ENCODE results near the gene EMP2.
A peak's percentile ranks its signal among the peaks of the same experiment; 100 is the strongest.
"Not testable (repeated sequence)": the region's sequence is repeated elsewhere in the genome, so short reads cannot be mapped to it uniquely, and the experiment has no call there.

EMP2 gene, protein sequence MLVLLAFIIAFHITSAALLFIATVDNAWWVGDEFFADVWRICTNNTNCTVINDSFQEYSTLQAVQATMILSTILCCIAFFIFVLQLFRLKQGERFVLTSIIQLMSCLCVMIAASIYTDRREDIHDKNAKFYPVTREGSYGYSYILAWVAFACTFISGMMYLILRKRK

DNA sequence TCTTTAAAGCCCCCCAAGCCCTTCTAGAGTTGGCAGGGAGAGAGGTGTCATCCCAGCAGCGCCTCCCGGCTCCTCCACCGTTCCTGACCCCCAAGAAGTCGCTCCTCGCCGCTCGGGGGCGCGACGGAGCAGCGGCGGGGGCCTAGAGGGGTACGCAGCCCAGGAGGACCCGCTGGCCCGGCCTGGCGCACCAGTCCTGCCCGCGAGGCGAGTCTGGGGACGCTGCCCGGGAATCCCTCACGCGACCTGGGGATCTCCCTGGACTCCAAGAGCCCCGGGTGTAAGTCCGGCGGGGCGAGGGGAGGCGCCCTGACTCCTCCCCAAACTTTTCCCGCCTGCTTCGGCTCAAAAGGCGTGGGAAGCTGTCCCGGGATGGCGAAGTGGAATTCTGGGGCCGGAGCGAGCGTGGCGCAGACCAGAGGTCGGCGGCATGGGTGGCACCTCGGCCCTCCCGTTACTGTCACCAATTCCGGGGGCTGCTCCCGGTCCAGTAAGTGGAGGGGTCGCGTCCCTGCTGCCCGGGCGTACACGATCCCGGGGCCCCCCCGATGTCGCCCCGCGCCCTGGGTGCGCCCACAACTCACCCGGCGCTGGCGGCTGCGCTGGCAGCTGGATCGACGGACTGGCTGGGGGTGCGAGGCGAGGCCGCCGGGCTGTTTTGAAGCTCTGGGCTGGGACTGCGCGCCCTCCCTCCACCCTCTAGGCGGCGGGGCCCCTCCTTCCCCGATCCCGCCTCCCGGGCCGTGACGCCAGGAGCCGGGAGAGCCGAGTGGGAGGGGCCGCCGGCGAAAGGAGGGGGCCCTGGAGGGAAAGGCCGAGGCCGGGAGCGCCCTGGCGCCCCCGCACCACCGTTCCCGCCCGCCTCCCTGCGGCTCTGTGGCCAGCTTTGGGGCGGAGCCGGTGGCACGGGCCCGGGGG, at the start of gene EMP2:
Gene EMP2, minus strand, starts transcription at position 634 of the 918 bp plus-strand sequence. CDS start 32,981 bp downstream, outside the sequence.
- DNase-seq (ENCODE audit: low read depth): peak; percentile 70
- peak within 1 kb of the TSS; percentile 84 for H3K4me3 ChIP-seq (ENCODE audit: low read length)
- TF ChIP-seq, protein P1, sequence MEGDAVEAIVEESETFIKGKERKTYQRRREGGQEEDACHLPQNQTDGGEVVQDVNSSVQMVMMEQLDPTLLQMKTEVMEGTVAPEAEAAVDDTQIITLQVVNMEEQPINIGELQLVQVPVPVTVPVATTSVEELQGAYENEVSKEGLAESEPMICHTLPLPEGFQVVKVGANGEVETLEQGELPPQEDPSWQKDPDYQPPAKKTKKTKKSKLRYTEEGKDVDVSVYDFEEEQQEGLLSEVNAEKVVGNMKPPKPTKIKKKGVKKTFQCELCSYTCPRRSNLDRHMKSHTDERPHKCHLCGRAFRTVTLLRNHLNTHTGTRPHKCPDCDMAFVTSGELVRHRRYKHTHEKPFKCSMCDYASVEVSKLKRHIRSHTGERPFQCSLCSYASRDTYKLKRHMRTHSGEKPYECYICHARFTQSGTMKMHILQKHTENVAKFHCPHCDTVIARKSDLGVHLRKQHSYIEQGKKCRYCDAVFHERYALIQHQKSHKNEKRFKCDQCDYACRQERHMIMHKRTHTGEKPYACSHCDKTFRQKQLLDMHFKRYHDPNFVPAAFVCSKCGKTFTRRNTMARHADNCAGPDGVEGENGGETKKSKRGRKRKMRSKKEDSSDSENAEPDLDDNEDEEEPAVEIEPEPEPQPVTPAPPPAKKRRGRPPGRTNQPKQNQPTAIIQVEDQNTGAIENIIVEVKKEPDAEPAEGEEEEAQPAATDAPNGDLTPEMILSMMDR (conservative IDR thresholded peaks at IDR 0.05; ENCODE audit: low read length): peak; percentile 57

DNA sequence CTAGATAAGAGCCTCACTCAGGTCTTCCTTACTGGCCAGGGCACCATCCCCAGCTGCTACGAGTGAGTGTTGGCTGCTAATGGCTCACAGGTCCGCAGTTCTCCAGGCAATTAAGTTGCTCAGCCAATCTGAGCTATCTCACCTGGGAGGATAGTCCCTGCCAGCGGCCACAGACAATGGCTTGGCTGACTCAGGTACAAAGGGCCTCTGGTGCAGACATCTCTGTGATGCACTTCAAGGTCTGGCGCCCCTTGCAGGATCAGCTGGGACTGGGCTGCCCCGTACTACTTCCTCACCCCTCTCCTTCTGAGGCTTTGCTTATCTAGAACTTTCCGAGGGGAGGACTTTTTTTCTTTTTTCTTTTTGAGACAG, 49.2 kb upstream of the EMP2 start:
- H3K4me3 ChIP-seq (ENCODE audit: low read length): no peak overlapping the region
- DNase-seq (ENCODE audit: low read depth): no peak

DNA sequence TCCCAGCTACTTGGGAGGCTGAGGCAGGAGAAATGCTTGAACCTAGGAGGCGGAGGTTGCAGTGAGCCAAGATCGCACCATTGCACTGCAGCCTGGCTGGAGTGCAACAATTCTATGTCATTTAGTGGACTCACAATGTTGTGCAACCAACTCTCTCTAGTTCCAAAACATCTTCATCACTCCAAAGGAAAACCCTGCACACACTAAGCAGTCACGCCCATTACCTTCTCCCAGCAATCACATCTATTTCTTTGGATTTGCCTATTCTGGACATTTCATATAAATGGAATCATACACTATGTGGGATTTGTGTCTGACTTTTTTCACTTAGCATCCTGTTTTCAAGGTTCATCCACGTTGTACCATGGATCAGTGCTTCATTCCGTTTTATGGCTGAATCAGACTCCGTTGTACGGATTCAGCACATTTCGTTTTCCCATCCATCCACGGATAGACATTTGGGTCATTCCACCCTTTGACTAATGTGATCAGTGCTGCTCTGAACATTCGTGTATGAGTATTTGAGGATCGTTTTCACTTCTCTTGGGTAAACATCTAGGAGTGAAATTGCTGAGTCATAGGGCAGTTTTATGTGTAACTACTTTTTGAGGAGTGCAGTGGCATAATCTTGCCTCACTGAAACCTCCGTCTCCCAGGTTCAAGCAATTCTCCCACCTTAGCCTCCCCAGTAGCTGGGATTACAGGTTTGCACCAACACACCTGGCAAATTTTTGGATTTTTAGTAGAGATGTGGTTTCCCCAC, 45.4 kb upstream of the EMP2 start:
- no peak overlapping the region for H3K4me3 ChIP-seq (ENCODE audit: low read length)
- peak; percentile 12 for DNase-seq (ENCODE audit: low read depth)
- TF ChIP-seq, protein P1 (conservative IDR thresholded peaks at IDR 0.05; ENCODE audit: low read length): no peak

More for the DNA sequence above, 49.2 kb upstream of the EMP2 start:
- TF ChIP-seq, protein P1 (conservative IDR thresholded peaks at IDR 0.05; ENCODE audit: low read length): no peak

DNA sequence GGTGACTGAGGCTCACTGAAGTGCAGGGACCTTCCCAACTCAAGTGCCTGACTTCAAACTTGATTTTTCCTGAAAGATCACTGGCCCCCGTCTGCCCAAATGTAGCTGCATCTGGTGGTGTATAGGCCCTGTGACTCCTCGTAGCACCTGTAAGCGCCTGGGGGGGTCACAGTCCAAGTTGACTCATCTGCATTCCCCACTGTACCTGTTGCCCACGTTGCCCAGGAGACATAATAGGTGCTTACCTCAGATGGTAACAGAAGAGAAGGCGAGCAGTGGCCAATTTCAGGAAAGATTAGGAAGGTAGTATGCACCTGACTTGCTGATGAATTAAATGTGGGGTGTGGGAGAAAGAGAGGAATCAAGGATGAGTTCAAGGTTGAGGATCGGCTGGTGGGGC, 44.1 kb upstream of the EMP2 start:
- TF ChIP-seq, protein P1 (conservative IDR thresholded peaks at IDR 0.05; ENCODE audit: low read length): no peak
- no peak for DNase-seq (ENCODE audit: low read depth)

DNA sequence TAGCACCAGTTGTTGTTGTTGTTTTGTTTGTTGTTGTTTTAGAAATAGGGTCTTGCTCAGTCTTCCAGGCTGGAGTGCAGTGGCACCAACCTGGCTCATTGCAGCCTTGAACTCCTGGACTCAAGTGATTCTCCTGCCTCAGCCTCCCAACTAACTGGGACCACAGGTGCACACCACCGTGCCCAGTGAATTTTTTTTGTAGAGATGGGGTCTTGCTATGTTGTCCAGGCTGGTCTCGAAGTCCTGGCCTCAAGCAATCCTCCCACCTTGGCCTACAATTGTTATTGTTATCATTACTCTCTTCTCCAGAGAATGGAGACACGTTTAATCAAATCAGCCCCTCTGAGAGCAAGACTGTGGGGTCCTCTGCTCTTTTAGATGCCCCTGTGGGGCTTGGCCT, 42.7 kb upstream of the EMP2 start:
- no peak overlapping the region for H3K4me3 ChIP-seq (ENCODE audit: low read length)
- TF ChIP-seq, protein P1 (conservative IDR thresholded peaks at IDR 0.05; ENCODE audit: low read length): no peak
- no peak for DNase-seq (ENCODE audit: low read depth)

More for the DNA sequence above, 44.1 kb upstream of the EMP2 start:
- no peak overlapping the region for H3K4me3 ChIP-seq (ENCODE audit: low read length)

DNA sequence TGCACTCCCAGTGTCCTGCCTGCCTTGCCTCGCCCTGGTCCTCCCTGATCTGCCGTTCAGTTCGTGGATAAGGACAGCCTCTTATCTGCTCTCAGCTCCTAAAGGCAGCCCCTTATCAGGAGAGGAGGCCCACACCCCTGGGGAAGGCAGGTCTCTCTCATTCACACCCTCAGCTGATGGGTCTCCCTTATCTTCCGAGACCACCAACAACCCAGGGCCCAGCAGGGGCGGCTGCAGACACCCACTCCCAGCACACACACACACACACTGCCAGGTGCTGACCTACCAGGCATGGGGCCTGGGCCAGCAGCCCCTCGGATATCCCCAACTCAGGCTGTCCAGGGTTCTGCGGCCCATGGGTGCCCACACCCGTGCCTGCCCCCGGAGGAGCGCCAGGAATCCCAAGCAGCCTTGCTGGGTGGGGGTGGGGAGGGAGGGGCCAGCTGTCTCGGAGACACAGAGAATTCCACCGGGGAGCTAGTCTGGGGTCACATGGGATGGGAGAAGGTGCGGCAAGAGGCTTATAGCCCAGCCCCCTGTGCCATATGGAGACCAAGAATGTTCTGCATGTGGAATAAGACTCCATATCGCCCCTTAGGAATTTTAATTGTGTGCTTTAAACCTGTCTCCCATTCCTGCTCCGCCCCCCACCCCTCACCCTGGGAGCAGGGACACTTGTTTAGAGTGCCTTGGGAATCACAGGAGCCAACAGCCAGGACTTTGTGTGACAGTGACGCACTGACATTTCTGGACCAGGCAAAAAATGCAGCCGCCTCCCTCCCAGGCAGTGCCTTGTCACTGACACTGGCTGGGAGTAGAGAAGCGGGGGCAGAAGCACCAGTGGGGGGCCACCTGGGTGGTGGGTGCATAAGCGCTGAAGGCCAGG, 41.9 kb upstream of the EMP2 start:
- DNase-seq (ENCODE audit: low read depth): no peak

DNA sequence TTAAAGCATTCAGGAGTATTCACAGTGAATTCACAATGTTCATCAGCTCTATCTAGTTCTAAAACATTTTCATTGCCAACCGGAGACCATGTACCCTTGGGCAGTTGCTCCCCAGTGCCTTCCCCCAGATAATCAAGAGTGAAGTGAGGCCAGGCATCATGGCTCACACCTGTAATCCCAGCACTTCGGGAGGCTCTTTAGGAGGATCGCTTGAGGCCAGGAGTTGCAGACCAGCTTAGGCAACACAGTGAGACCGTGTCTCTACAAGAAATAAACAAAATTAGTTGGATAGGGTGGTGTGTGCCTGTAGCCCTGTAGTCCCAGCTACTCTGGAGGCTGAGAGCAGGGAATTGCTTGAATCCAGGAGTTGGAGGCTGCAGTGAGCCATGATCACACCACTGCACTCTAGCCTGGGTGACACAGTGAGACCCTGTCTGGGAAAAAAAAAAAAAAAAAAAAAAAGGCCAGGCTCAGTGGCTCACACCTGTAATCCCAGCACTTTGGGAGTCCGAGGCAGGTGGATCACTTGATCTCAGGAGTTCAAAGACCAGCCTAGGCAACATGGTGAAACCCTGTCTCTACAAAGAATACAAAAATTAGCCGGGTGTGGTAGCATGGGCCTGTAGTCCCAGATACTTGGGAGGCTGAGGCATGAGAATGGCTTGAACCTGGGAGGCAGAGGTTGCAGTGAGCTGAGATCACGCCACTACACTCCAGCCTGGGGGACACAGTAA, 41.0 kb upstream of the EMP2 start:
- DNase-seq (ENCODE audit: low read depth); H3K4me3 ChIP-seq (ENCODE audit: low read length): not testable (repeated sequence)

More for the DNA sequence above, 41.9 kb upstream of the EMP2 start:
- TF ChIP-seq, protein P1 (conservative IDR thresholded peaks at IDR 0.05; ENCODE audit: low read length): no peak
- no peak overlapping the region for H3K4me3 ChIP-seq (ENCODE audit: low read length)
